Stimulated activated CD4-positive, alpha-beta T cell treated with anti-CD3 and anti-CD28 coated beads, Interleukin-4, amount 100 ng/mL, for 24 hours (primary cell): ENCODE data around the gene GSTM3.
A peak's percentile ranks its signal among the peaks of the same experiment; 100 is the strongest.

ENCODE experiments used
- DNase-seq: peaks from one replicate; pipeline ENCODE4 v3.0.0-alpha.2; 2020

Gene GSTM3

DNA sequence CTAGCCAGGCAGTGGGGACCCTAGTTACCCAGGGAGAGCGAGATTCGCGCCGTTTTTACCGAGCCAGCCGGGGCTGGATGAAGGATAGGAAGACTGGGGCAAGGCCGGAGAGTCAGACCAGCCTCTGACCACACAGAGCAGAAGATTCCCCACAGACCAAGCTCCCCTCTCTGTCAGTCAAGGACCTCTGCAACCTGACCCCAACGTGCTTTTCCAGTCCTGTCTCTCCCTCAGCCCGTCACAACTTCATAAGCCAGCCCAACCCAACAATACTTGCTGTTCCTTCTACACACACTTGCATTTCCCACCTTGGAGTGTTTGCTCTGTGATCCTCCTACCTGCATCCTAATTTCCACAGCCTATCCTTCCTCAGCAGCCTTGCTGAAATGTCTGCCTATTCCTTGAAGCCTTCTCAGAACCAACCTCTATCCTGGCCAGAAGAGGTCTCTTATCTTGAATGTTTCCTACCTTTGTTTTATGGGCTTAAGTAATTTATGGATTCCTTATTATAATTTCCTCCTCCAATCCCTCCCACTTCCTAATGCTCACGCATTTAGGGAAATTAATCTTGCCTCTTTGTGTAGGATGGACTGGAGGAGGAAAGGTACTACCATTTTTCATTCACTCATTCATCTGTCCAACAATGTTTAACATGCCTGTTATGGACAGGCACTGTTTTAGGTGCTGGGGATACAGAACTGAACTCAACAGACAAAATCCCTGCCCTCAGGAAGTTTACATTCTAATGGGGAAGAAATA, at the start of gene GSTM3:
GSTM3 (minus strand) TSS at position 424 of the 759 bp plus-strand sequence. CDS start 751 bp downstream, outside the sequence.
- DNase-seq = no peak

DNA sequence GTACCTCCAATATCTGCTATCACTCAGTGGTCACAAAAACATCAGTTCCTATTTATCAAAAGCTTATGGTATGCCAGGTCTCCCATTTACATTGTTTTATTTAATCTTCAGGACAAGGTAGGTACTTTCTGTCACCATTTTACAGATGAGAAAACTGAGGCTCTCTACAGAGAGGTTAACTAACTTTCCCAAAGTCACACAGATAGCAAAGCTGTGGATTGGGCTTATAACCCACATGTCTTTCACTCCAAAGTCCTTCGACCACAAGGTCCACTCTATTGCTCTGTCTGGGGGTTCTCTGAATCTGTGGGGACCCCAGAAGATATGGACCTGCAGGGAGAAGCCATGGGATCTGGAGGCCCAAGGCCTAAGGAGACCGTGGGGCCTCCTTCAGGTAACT, 49.5 kb upstream of the GSTM3 start:
- DNase-seq = no peak

DNA sequence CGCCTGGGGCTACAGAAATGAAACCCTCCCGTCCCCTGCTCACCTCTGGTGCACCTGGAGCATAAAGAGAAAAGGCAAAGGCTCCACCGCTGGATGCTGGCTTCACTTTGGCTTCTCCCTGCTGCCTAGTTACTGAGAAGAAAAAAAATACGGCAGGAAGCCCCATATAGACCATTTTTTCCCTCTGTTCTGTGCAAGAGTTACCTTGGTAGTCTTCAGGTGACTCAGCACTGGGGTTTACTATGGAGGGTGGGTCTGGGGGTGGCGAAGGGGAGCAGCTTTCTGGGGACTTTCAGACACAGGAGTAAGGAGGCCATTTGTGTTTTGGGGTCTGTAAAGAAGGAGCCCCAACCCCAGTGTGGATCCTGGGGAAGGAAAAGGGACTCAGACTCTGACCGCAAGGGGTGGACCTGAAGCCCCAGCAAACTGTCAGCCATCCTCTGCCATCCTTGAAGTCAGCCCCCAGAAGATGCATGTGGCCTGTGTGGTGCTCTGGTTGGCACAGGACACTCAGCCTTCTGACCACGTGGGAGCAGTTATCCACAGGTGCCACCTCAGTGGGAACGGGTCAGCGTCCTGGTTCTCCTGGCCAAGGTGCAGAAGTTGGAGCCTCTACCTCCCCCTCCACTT, 48.8 kb upstream of the GSTM3 start:
- DNase-seq = no peak

DNA sequence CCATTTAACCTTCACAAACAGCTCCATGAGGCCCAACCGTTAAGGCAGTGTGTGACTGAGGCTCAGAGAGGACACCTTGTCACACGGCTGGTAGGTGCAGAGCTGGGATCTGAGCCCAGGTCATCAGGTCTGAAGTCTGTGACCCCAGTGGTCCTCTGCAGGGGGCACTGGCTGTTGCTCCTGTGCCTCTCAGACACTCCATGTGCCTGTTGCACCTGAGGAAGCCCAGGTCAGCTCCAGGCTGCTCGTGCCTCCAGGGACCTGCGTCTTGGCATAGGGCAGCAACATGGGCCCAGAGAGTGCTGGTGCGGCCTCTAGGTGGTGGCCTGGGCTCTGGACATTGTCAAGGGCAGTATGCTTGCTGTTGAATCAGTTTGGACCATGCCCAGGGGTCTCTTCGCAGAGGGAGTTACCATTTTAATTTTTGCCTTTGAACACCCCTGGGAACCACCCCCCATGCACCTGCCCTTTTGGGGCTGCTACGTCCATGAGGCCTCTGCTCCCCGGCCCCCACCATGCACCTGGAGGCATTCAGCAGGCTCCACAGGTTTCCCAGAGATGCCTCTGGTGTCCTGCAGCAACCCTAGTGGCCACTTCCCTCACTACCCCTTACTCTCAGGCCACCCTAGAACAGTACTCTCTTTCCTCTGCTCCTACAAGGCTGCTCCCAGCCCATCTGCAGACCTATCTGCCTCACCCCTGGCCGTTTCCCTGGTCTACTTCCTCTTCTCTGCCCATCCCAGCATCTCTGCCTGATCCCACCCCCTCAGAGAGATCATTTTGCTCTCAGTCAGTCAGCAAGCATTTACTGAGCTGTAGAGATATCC, 48.1 kb upstream of the GSTM3 start:
- DNase-seq = no peak

DNA sequence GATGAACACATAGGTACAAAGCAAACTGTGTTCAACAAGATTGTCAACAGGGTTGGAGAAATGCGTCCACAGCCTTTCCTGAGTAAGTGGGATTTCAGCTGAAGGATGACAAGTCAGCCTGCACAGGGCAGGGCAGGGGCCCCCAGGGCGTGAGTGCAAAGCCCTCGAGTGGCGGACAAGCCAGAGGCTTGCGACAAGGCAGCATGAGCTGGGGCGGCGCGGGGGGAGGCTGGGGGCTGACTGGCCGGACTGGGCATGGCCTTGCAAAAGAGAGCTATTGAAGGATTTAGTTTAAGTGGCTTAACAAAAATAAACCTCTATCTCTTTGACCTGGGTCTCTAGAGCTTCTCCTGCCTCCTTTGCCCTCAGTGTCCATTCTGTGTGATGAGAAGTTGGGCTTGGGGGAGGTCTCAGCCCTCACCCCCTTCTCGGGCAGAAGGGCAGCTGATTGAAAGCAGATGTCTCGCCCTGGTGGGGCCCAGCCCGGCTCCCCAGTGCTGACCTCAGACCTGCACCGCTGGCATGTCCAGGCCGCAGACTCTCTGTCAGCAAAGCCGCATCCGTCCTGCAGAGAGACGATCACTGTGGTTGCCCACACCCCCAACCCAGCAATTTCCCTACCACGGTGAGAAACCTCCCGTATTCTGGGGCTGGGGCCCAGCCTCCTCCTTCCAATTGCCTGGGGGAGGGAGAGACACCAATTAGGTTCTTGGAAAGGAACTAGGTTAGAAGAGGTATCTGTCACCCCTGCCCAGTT, 47.2 kb upstream of the GSTM3 start:
- no peak for DNase-seq

DNA sequence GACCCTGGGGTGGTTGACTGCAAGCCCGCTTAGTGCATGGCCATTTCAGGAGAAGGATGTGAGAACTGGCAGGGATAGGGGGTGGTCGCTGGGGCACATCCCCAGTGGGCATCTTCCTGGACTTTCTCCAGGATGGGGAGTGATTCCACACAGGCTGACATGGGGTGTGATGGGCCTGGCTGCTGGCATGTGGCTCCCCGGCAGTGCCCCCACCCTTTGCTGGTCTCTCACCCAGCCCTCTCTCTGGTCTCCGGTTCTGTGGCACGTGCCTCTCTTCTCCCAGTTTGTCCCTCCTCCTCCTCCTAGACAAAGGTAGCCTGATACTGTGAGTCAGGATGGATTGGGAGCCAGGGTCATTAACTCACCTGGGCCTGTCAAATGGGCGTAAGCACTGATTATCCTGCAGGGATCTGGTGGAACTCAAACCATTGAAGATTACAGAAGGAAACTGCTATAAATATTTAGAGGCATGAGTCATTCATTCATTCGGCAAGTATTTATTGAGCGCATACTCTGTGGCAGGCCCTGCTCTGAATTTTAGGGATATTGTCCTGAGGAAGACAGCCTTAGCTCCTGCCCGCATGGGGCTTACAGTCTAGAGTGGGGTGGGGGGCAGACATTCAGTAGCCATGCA, 46.5 kb upstream of the GSTM3 start:
- no peak for DNase-seq

DNA sequence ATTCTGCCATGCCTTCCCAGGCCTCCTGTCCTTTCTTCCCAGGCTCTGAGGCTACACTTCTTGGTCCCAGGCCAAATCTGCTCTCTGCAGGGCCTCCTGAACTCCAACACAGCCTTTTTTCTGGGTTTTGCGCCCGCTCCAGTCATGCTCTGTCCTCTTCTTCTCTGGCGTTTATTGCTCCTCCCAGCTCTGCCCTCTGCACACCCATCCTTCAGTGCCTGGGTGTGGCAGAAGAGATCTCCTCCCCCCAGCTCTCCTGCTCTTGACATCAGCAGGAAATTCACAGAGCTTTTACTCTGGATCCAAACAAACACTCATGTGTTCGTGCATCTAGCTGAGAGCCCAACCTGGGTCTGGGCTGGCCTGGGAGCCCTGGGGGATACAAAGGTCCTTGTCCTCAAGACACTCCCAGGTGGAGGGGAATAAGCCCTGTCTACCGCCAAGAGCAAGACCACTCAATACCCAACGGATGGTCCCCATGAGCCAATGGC, 45.7 kb upstream of the GSTM3 start:
- no peak for DNase-seq

DNA sequence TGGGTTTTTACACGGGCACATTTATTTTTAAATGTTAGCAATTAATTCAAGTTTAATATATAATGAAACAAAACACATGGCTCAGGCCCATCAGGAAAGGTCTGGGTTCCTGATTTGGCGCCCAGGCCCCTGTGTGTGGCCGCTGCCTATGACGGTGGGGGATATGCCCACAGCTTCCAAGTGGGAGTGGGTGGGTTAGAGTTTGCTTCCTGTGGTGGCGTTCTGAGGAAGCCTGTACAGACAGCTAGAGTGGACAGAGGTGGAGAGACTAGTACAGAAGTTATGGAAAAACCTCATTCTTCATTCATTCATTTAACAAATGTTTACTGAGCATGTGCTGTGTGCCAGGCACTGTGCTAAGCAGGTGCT, 45.3 kb upstream of the GSTM3 start:
- DNase-seq = no peak

DNA sequence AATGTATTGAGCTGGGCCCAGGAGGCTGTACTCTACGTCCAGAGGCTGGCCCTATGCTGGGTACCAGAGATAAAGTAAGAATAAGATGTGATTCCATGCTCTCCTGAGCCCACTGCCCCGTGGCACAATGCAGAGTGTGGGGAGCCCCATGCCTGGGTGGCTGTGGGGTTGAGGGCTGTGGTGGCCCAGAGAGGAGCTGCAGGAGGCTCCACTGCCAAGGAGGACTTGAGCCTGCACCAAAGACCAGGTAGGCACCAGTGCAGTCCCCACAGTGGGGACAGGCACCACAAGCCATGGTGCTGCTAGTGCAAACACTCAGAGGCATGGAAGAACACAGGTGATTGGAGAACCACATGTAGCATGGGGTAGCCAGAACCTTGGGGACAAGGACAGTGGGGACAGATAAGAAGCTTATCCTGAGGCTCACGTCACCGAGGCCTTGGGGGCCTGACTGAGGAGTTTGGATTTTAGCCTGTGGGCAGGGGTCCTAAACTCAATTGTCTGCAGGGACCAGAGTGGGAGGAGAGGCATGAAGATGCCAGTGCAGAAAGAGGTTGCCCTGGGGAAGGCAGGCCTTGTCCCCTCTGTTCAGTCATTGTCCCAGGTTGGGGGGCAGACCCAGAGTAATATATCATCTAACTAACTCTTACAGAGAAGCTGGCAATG, 44.7 kb upstream of the GSTM3 start:
- no peak for DNase-seq

DNA sequence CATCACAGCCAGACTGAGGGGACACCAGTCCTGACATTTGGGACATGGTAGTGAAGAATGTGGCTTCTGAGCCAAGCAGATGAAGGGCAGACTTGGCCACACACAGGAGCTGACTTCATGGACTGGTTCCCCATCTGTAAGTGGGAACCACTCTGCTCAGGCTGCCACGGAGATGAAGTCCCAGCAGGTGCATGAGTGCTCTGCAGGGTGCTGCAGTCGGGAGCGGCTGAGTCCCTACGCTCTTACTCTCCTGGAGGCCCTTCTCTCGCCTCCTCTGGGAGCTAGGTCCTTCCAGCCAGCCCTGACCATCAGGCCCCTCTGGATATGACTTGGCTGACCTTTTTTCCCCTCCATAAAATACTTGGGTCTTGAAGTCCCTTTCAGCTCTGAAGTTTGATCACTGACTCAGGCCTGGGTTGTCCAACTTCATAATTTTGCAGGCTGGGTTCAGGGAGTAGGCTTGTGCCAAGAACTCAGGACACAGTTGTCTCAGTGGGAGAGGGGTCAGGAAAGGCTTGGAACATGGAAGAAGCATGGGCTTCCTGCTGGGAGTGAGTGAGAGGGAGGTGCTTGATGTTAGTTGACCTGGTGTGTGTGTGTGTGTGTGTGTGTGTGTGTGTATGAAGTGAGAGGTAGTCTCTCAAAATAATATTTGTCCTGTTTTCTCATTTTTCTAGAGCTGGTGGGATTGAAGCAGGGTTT, 43.9 kb upstream of the GSTM3 start:
- DNase-seq = no peak

DNA sequence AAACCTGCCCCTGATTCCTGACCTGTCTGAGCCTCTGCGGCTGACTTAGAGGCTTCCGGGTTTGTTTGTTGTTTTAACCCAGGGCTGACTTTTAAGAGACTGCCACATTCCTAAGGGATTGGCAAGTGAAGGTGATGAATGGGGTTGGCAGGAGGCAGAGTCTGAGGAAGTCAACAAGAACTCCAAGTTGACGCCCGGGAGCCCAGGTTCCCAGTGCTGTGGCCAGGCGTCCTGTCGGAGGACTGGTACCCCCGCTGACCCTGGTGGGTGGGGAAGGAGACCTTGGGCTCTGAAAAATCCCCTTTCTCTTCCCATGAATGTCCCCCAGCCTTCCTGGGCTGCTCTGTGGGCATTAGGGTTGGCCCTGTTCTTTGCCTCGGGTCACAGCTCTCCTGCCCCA, 42.6 kb upstream of the GSTM3 start:
- DNase-seq = no peak

DNA sequence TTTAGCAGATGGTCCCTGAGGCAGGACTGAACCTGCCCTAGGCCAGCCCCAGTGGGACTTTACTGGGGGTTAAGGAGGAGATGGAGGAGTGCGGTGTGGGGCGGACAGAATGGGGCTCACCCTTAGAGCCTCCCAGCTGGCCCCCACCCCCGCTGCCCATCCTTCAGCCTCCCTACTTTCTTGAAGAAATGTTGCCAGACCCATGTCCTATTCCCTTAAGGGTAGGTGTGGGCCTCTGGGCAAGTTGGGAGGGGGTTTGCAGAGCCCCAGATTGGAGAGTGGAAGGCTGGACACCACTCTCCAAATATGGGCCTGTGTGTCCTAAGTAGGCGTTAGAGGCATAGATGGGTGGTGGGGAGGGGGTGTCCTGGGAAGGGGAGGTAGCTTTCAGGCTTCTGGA, 42.1 kb upstream of the GSTM3 start:
- no peak for DNase-seq

DNA sequence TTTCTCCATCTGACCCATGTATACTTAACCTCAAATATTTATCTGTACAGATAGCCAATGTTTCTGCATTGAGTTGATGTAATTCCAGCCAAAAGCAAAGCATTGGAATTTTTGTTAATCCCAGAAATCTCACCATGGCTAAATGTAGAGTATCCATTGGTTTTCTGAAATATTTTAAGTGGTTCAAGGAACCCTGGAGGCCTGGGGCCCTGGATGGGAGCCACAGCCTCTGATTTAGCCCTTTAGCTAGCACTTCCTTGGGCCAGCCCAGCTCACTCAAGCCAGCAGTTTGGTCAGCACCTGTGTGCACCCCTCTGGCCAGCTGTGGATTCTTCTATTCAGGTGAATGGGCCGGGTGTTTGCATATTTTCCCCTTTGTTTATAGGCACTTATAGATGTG, 41.7 kb upstream of the GSTM3 start:
- DNase-seq = no peak

DNA sequence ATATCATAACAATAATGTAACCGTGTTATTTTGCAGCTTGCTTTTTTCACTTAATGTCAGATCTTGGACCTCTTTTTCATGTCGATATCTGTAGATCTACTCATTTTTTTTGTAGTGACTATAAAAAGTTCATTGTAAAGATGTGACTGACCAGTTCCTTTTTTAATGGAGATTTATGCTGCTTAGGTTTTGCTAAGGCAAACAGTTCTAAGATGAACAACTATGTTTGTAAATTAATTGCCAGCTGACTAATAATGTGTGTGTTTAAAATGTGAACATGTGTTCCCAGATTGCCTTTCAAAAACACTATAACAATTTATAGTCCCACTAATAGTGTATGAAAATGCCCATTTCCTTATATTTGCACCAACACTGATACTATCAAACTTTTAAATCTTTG, 41.0 kb upstream of the GSTM3 start:
- DNase-seq = no peak

DNA sequence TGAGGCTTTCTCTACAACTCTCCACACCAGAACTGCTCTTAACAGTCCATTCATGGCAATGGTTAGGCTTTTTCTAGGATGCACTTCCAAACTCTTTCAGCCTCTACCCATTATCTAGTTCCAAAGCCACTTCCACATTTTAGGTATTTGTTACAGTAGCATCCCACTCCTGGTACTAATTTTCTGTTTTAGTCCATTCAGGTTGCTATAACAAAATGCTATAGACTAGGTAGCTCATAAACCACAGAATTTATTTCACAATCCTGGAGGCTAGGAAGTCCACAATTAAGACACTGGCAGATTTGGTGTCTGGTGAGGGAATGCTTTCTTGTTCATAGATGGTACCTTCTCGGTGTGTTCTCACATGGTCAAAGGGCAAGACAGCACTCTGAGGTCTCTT, 40.1 kb upstream of the GSTM3 start:
- no peak for DNase-seq

DNA sequence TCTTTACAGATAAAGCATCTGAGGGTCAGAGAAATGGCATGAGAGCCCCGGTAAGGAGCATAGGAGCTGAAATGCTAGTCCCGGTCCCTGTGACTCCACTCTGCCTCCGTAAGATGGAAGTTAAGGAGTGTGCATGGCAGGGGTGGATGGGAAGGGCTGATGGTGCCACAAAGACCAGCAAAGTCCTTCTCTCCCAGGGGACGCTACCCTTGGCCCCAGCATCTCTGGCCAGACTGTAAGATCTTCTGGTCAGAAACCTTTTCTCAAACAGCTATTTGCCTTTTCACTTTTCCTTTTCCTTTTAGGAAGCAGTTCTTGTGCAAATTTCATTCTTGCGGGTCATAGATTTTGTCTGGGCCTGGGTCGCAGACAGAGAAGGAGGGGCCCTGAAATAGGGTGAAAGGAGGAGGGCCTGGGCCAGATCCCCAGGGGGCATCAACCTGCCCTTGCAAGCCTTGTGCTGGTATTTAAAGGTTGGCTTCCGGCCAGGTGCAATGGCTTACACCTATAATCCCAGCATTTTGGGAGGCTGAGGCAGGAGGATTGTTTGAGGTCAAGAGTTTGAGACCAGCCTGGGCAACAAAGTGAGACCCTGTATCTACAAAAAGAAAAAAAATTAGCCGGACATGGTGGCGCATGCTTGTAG, 37.3 kb upstream of the GSTM3 start:
- no peak for DNase-seq

DNA sequence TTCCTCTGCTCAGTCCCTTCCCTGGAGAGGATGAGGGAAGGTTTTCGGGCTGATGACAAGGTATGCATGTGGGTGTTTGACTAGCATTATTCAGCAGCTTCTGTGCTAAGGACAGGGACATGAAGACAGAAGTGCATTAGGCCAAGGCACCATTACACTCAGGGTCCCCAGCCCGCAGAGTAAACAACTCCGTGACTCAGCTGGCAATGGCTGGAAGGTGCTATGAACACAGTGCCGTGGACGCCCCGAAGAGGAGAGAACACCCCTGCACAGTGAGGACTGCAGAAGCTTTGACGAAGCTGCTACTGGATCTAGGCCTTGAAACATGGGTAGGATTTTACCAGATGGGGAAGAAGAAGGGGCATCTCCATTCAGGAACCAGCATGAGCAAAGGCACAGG, 36.6 kb upstream of the GSTM3 start:
- no peak for DNase-seq

DNA sequence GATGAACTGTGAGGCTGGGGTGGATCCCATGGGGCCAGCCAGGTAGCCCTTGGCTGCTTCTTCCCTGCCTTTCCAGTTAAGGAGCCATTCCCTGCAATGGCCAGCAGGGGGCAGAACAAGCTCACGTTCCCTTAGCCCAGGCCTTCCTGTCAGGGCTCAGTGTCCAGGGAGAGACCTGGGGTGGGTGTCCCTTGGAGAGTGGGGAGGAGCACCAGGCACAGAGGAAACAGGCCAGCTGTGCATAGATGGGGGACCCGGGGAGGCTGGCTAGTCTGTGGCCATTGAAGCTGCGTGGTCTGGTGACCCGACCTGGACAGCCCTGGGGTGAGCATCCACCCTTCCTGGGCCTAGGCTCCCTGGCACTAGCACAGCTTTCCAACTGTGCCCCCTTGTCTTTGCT, 36.1 kb upstream of the GSTM3 start:
- DNase-seq = peak; percentile 79

DNA sequence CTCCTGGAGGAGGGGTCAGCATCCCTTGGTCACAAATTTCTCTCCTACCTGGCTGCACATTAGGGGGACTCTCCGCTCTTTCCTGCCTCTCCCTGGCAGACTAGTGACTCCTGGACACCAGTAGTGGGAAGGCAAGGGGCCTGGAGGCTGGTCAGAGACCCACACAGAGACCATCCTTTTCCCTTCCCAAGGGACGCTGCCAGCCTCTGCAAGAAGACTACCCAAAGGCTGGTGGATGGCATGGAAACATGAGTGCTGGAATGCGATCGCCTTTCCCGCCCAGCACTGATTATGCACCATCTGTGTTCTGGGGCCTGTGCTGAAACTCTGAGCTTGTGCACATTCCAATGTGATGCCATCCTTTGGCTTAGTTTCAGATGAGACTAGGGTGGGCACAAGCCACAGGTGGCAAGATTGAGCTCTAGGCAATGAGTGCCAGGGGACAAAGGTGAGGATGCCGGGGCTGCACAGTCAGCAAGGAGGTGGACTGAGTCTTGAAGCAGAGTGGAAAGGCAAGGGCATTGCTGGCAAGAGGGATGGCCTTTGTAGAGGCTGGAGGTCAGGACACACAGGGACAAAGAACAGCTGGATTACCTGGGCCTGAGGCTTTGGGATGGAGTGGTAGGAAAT, 35.5 kb upstream of the GSTM3 start:
- DNase-seq = no peak

DNA sequence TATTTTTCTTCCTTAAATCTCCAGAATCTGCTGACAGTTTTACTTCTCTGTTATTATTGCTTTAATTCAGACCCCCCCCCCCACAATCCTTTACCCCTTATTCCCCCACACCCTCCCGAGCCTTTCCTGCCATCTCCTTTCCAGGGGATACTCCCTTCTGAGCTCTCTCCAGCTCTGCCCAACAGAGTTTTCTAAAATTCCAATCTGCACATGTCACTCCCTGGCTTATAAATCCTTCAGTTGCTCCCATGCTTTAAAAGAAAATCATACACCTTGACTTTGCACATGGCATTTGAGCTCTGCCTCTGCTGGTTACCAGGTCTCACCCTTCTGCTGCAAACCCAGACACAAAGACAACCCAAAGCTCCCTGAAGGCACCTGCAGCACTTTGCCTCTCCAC, 34.6 kb upstream of the GSTM3 start:
- no peak for DNase-seq
